Vagina (tissue), 2 donors: ENCODE results near the gene MAZ.

Source experiments
- CTCF ChIP-seq, 3 experiments: fragments of 450-650 bp in 2 of 3; fragments of 200-600 bp in 1 of 3; sonication (generic) in 1 of 3; IDR thresholded peaks; one replicate each; pipeline ENCODE4 v1.5.1; 2017 to 2019; ENCODE audit warnings: antibody characterized with exemption in 3 of 3, mild to moderate bottlenecking in 2 of 3, moderate library complexity in 2 of 3
- POLR2A ChIP-seq, 2 donors: fragments of 450-650 bp; IDR thresholded peaks; one replicate each; pipeline ENCODE4 v1.6.1; 2017; ENCODE audit warnings: antibody characterized with exemption in 2 of 2, mild to moderate bottlenecking in 2 of 2, moderate library complexity in 2 of 2

- TF ChIP-seq POLR2A (IDR thresholded peaks at IDR 0.05): no peak
- no peak for TF ChIP-seq CTCF (IDR thresholded peaks at IDR 0.05)
These were observed 1.7 kb upstream of the MAZ start for GRCh38 chr16:29804455-29805231.
